GM19193 (cell line): ENCODE data around the gene CTRB2.

Experiments
- POLR2A ChIP-seq: IDR thresholded peaks from 4 replicates; pipeline ENCODE4 v1.6.1; 2011; ENCODE audit not compliant: insufficient read depth, insufficient read length; ENCODE audit errors: extremely low read depth

CTRB2 gene

GRCh38 chr16:75234856-75235696 is 28.1 kb upstream of the CTRB2 start:
- TF ChIP-seq POLR2A: no peak

DNA sequence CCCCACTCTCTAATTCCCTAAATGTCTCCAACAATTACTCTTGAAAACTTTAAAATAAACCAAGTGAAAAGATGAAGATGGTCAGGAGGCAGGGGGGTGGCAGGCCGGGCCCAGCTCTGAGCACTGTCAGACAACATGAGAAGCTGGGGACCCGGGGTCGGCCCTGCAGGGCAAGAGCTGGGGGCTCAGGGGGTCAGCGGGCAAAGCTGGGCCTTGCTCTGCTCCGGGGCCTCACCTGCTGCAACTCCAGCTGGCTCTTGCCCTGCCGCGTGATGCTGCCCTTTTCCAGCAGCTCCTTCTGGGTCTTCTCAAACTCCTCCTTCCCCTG is 26.6 kb upstream of the CTRB2 start:
- TF ChIP-seq POLR2A: no peak

DNA sequence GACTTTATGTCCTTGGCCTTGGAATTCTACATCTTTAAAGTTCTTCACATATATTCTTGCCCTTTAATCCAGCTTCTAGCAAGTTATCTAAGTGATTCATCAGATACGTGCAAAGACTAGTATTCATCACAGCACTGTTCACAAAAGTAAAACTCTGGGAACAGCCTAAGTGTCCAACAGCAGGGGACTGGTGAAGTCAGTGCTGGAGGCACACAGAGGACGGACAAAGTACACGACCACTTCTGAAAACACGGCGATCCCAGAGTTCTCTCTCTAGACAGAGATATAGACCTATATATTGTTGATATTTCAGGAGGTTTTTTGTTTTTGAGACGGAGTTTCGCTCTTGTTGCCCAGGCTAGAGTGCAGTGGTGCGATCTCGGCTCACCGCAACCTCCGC is 24.6 kb upstream of the CTRB2 start:
- no peak for TF ChIP-seq POLR2A

DNA sequence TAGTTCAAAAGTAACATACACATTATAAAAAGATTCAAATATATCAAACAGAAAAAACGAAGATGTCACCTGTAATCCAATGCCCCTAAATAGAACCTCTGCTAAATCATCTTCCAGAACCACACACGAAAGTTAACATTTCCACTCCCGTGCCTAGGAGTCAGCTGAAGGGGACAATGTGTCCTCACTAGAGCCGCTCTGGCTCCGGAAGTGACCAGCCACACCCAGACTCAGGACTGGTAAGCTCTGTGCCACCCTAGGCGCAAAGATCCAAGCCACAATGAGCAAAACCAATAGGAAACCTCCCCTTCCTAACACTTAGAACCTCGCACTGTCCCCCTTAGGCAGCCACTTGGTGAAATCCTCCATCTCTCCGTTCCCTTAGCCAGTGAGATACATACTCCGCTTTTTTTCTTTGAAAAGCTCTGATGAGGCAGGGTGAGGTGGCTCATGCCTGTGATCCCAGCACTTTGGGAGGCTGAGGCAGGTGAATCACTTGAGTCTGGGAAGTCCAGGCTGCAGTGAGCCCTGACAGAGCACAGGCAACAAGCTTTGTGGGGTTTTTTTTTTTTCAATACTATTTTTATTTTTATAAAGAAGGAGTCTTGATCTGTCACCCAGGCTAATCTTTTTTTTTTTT is 23.6 kb upstream of the CTRB2 start:
- TF ChIP-seq POLR2A: no peak

DNA sequence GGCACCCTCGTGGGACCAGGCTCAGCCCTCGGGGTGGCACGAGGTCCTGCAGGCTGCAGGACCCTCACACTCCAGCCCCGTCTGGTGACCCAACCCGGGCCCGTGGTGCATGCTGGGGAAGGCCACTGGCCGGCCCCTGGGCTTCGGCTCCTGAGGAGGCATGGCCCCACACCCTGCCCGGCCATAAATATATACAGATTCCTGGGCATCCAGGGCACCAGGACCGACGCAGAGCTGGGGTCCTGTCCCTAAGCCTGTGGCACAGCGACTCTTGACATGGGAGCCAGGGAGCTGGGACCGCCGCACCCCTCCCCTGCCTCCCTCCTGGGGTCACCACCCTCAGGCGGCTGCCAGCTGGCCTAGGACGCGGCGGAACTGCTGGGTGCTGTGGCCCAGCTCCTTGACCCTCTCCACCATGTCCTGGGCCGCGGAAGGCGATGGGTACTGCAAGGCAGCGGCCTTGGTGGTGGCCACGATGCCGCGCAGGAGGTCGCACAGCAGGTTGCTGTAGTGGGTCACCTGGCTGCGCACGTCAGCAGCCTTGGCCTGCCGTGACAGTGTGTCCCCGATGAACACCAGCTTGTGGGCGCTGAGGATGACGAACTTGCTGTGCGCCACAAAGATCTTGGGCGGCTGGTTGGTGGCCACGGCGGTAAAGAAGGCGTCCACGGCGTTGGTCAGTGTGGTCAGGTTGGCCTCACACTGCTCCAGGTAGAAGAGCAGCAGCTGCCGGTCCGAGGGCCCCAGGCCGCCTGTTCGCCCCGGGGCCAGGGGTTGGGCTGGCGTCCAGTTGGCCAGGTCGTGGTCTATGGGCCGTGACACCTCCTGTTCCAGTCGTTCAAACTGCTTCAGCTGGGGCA is 22.4 kb upstream of the CTRB2 start:
- no peak for TF ChIP-seq POLR2A

- no peak for TF ChIP-seq POLR2A
Observed at GRCh38 chr16:75228143-75228976, 21.4 kb upstream of the CTRB2 start.

GRCh38 chr16:75227361-75228142 is 20.6 kb upstream of the CTRB2 start:
- TF ChIP-seq POLR2A: no peak

- no peak for TF ChIP-seq POLR2A
Observed at GRCh38 chr16:75226550-75227360, 19.8 kb upstream of the CTRB2 start.

DNA sequence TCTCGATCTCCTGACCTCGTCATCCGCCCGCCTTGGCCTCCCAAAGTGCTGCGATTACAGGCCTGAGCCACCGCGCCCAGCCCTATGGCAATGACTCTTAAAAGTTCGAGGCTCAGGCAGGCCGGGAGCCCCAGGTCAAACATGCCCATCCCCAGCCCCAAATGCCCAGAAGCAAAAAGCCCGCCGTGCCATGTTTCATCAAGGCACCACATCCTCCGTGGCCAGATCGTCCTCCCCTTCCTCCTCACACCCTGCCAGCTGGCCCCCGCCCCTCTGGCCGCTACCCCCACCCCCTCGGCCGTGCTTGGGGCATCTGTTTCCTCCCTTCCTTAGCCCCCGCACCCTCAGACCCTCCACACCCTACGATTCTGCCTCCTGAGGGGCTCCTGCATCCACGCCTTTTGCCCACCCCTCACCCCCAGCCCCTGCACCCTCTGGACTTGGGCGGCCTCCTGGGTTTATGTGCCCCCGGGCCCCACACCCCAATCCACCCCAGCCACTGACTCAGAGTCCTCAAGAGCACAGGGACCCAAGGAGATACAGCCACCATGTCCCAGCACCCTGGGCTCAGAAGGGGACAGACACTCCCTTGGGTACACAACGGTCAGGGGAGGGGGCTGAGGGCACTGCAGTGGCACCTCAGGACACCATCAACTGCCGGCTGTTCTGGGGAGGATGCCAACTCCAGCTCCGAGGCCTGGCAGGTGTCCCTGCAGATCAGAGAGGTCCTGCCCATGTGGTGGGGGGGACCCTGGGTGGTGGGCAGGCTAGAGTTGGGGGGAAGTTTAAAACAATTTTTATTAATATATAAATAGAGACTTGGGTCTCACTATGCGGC is 18.9 kb upstream of the CTRB2 start:
- no peak for TF ChIP-seq POLR2A

DNA sequence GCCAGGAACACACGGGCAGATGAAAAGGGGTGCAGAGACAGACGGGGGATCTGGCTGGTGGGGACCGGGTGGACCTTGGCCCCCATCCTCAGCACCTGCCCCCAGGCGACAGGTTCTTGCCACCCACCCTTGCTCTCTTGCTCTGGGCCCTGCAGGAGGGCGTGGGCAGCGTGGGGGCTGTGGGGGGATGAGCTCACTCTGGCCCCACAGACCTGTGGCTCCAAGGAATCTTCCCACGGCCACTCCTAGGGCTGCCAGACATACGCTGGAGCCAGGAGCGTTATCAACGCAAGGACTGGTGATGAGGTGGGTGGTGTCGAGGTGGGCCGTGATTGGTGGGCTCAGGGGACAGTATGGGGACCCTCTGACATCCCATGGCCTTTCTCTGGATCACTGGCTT is 18.1 kb upstream of the CTRB2 start:
- TF ChIP-seq POLR2A: no peak

GRCh38 chr16:75224306-75225082 is 17.5 kb upstream of the CTRB2 start:
- no peak for TF ChIP-seq POLR2A
